ENCODE data around the gene CCDC40. TPM values are rescaled to one million over a fixed set of nuclear protein-coding genes. Genes with fewer than 3 reads are reported as not detected.

The CCDC40 gene
- total and polyA plus RNA-seq, 10 donors: 0.30 to 8.3 (median 2.3) TPM

DNA sequence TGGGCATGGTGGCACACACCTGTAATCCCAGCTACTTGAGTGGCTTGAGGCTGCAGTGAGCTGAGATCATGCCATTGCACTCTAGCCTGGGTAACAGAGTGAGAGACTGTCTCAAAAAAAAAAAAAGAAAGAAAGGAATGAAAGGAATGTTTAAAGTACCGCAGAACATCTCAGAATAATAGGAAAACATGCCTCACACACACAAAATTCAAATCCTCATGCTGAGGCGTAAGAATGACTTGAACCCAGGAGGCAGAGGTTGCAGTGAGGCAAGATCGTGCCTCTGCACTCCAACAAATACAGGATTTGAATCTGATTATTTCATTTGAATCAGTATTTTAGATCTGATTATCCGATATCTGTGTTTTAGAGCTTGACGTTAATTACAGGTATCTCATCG lies 43.6 kb downstream of the CCDC40 start:
- intact Hi-C loops (cut with DNase I; ENCODE audit: low total_unique reads): no loop called here
- Histone ChIP-seq H3K4me3 (no peak overlapping the region), H3K9me3 (no peaks in the 10 kb centered on the region), H3K27me3 (replicated peaks in 1 of 7) (peaks cover 0 to 5% (median 0%) of the 10 kb centered on the region in 7 donors), H3K36me3 (no peaks in the 10 kb centered on the region), H3K4me1 (peaks cover 0 to 10% (median 6%) of the 10 kb centered on the region in 6 donors), H3K27ac (no peak overlapping the region)
- DNase-seq: no peak
- 81 to 87% (median 84%) methylated on average over 6 of the region's 6 CpGs for WGBS, 5 donors
- TF ChIP-seq POLR2AphosphoS5 (IDR thresholded peaks at IDR 0.05) (no peak), POLR2A (IDR thresholded peaks at IDR 0.05) (no peak)
- TF ChIP-seq, protein P1, sequence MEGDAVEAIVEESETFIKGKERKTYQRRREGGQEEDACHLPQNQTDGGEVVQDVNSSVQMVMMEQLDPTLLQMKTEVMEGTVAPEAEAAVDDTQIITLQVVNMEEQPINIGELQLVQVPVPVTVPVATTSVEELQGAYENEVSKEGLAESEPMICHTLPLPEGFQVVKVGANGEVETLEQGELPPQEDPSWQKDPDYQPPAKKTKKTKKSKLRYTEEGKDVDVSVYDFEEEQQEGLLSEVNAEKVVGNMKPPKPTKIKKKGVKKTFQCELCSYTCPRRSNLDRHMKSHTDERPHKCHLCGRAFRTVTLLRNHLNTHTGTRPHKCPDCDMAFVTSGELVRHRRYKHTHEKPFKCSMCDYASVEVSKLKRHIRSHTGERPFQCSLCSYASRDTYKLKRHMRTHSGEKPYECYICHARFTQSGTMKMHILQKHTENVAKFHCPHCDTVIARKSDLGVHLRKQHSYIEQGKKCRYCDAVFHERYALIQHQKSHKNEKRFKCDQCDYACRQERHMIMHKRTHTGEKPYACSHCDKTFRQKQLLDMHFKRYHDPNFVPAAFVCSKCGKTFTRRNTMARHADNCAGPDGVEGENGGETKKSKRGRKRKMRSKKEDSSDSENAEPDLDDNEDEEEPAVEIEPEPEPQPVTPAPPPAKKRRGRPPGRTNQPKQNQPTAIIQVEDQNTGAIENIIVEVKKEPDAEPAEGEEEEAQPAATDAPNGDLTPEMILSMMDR (IDR thresholded peaks at IDR 0.05 in 8 of 11, conservative IDR thresholded peaks at IDR 0.05 in 3 of 11): no peak

DNA sequence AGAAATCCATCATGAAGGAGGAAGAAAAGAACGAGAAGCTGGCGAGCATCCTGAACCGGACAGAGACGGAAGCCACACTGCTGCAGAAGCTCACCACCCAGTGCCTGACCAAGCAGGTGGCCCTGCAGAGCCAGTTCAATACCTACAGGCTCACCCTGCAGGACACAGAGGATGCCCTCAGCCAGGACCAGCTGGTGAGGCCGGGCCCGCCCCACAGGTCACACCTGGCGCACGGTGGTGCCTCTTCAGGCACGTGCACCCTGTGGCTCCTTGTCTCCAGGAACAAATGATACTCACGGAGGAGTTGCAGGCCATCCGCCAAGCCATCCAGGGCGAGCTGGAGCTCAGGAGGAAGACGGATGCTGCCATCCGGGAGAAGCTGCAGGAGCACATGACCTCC lies 45.2 kb downstream of the CCDC40 start:
- no peak overlapping the region for H3K4me3 ChIP-seq
- no peaks in the 10 kb centered on the region for H3K9me3 ChIP-seq
- no peaks in the 10 kb centered on the region for H3K36me3 ChIP-seq
- TF ChIP-seq POLR2A (IDR thresholded peaks at IDR 0.05) (no peak), POLR2AphosphoS5 (IDR thresholded peaks at IDR 0.05) (no peak)
- TF ChIP-seq, protein P1 (IDR thresholded peaks at IDR 0.05 in 8 of 11, conservative IDR thresholded peaks at IDR 0.05 in 3 of 11): no peak
- H3K4me1 ChIP-seq: peaks cover 0 to 10% (median 6%) of the 10 kb centered on the region in 6 donors
- peak; percentile 67 for DNase-seq
- H3K27me3 ChIP-seq (replicated peaks in 1 of 7): peaks cover 0 to 8% (median 0%) of the 10 kb centered on the region in 7 donors
- intact Hi-C loops (cut with DNase I; ENCODE audit: low total_unique reads): no loop called here
- 87 to 97% (median 95%) methylated on average over 4 to 14 of the region's 14 CpGs for WGBS, 5 donors
- no peak overlapping the region for H3K27ac ChIP-seq

- no peaks in the 10 kb centered on the region for H3K9me3 ChIP-seq
- H3K36me3 ChIP-seq: no peaks in the 10 kb centered on the region
- peaks cover 0 to 9% (median 0%) of the 10 kb centered on the region in 7 donors for H3K27me3 ChIP-seq (replicated peaks in 1 of 7)
- intact Hi-C loops (cut with DNase I; ENCODE audit: low total_unique reads): no loop called here
- H3K4me3 ChIP-seq: peak overlapping the region in 1 of 8 donors; percentile 39
- TF ChIP-seq, protein P1 (IDR thresholded peaks at IDR 0.05 in 8 of 11, conservative IDR thresholded peaks at IDR 0.05 in 3 of 11): peak; percentile 48 to 88 (median 78)
- TF ChIP-seq POLR2A (IDR thresholded peaks at IDR 0.05) (no peak), POLR2AphosphoS5 (IDR thresholded peaks at IDR 0.05) (peak in 2 of 3 donors; percentile 17 to 27)
- 28 to 38% (median 29%) methylated on average over 17 to 20 of the region's 20 CpGs for WGBS, 5 donors
- peak; percentile 64 for DNase-seq
- H3K27ac ChIP-seq: no peak overlapping the region
- peaks cover 0 to 10% (median 6%) of the 10 kb centered on the region in 6 donors for H3K4me1 ChIP-seq
Observed at GRCh38 chr17:80082403-80083135, 46.1 kb downstream of the CCDC40 start.

DNA sequence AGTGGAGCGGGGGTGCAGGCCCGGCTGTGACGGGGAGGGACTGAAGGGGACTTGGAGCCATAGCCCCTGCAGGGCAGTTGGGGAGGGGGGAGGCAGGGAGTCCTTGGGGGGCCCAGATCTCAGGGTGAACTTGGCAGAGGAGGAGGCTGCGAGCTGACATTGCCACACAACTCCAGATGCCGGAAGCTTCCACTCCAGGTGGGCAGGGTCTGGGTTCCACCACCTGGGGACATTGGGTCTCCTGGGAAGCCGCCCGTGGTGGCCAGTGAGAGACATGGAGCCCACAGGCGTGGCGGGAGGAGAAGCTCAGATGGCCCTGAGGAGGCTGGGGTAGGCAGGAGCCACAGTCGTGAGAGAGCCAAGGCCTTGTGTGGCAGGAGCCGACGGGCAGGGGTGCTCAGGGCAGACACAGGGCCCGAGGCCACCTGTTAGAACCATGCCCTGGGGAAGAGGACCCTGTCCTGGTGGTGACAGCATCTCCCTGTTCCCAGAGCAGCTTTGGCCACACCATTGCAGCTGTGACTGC lies 46.8 kb downstream of the CCDC40 start:
- Histone ChIP-seq H3K27me3 (replicated peaks in 1 of 7) (peaks cover 0 to 14% (median 0%) of the 10 kb centered on the region in 7 donors), H3K4me1 (peaks cover 0 to 10% (median 6%) of the 10 kb centered on the region in 6 donors), H3K36me3 (no peaks in the 10 kb centered on the region), H3K4me3 (no peak overlapping the region), H3K27ac (no peak overlapping the region), H3K9me3 (no peaks in the 10 kb centered on the region)
- DNase-seq: peak; percentile 72
- WGBS, 5 donors: 78 to 86% (median 84%) methylated on average over 7 to 13 of the region's 13 CpGs
- TF ChIP-seq POLR2A (IDR thresholded peaks at IDR 0.05): no peak
- TF ChIP-seq, protein P1 (IDR thresholded peaks at IDR 0.05 in 8 of 11, conservative IDR thresholded peaks at IDR 0.05 in 3 of 11): no peak
- TF ChIP-seq POLR2AphosphoS5 (IDR thresholded peaks at IDR 0.05): no peak
- intact Hi-C loops (cut with DNase I; ENCODE audit: low total_unique reads): no loop called here

Measured in spleen (tissue), 11 donors.